K562 (cell line): ENCODE results near the gene ATMIN. TPM values are rescaled to one million over a fixed set of nuclear protein-coding genes. Genes with fewer than 3 reads are reported as not detected.
A peak's percentile ranks its signal among the peaks of the same experiment; 100 is the strongest.

Experiments used
- ATAC-seq: fragments of 200-7000 bp; cut with Tn5 transposase; 3 replicates; pipeline ENCODE4 v1.9.1; 2020; ENCODE audit warnings: moderate library complexity
- BruUV-seq: library from RNA; stranded (reverse); fragments of 400-500 nt; replicated peaks from 2 replicates; lab custom pipeline; 2021; lab: Mats Ljungman, UMichigan
- CTCF ChIA-PET: fragments of 300-600 bp; formaldehyde crosslinking; extraction: SDS; loops from one replicate; lab custom pipeline; 2021; ENCODE audit warnings: low intra/inter-chr PET ratio; lab: Yijun Ruan, JAX
- POLR2A ChIA-PET: fragments of 300-600, 350-650 bp; sonication (Branson Sonifier 250); formaldehyde crosslinking; extraction: SDS; loops from one replicate; lab custom pipeline; 2021; ENCODE audit warnings: antibody characterized with exemption, inconsistent platforms; lab: Yijun Ruan, JAX
- DNase-seq, 4 experiments: peaks; one replicate each; pipeline versions ENCODE4 v3.0.0 to v3.0.0-alpha.2; 2011 to 2018; ENCODE audit warnings: low spot score in 3 of 4, mixed read lengths in 3 of 4; ENCODE audit errors: extremely low read depth in 1 of 4
- FAIRE-seq: peaks from 2 replicates; lab custom pipeline; 2011; peaks lifted over from hg19 to GRCh38; lab: Jason Lieb, UNC
- H2AFZ ChIP-seq: 2 replicates; pipeline ENCODE4 v1.6.0; 2011; ENCODE audit warnings: low read depth, low read length, control low read depth, inconsistent platforms
- H3K27ac ChIP-seq: fragments of 200-600 bp; 3 replicates; pipeline ENCODE4 v1.8.0; 2011; ENCODE audit warnings: low read depth, mild to moderate bottlenecking, control low read depth, inconsistent platforms, low read length, moderate library complexity, mixed read lengths; ENCODE audit errors: extremely low read depth
- H3K27me3 ChIP-seq, 2 experiments: fragments of 300-600 bp in 1 of 2; 2 replicates in 1 of 2; 3 replicates in 1 of 2; pipeline versions ENCODE4 v1.6.0 to v1.8.0; 2011; ENCODE audit warnings: inconsistent platforms in 2 of 2, low read length in 2 of 2, mild to moderate bottlenecking in 1 of 2, mixed read lengths in 1 of 2, moderate library complexity in 1 of 2; ENCODE audit not compliant: control insufficient read depth in 2 of 2, insufficient read depth in 2 of 2
- H3K36me3 ChIP-seq: fragments of 300-600 bp; 3 replicates; pipeline ENCODE4 v1.8.0; 2011; ENCODE audit warnings: mild to moderate bottlenecking, low read length, inconsistent platforms; ENCODE audit not compliant: control insufficient read depth, insufficient read depth
- H3K4me1 ChIP-seq, 2 experiments: fragments of 200-600 bp in 1 of 2; replicated peaks in 1 of 2; 2 replicates in 1 of 2; 3 replicates in 1 of 2; pipeline versions ENCODE4 v1.5.1 to v1.8.0; 2011; ENCODE audit warnings: inconsistent platforms in 2 of 2, low read length in 2 of 2, mild to moderate bottlenecking in 1 of 2, mixed read lengths in 1 of 2, moderate library complexity in 1 of 2; ENCODE audit not compliant: control insufficient read depth in 2 of 2, insufficient read depth in 2 of 2
- H3K4me2 ChIP-seq: 2 replicates; pipeline ENCODE4 v1.6.1; 2011; ENCODE audit warnings: low read length, control low read depth, inconsistent platforms, mixed read lengths; ENCODE audit not compliant: insufficient read depth
- H3K4me3 ChIP-seq: fragments of 200-600 bp; sonication (generic), shearing (Covaris generic); 2 replicates; pipeline ENCODE4 v1.5.1; 2016; ENCODE audit warnings: control low read depth, inconsistent platforms
- H3K79me2 ChIP-seq: fragments of 200-600 bp; 3 replicates; pipeline ENCODE4 v1.8.0; 2011; ENCODE audit warnings: low read length, inconsistent platforms; ENCODE audit not compliant: control insufficient read depth, insufficient read depth
- H3K9ac ChIP-seq, 2 experiments: 2 replicates each; pipeline versions ENCODE4 v1.6.0 to v1.6.1; 2011; ENCODE audit warnings: low read depth in 2 of 2, low read length in 2 of 2, control low read depth in 1 of 2, inconsistent platforms in 1 of 2, mild to moderate bottlenecking in 1 of 2, mixed read lengths in 1 of 2; ENCODE audit not compliant: insufficient read depth in 1 of 2
- H3K9me1 ChIP-seq: one replicate; pipeline ENCODE4 v1.6.0; 2011; ENCODE audit warnings: inconsistent platforms, mild to moderate bottlenecking, low read length, moderate library complexity; ENCODE audit not compliant: control insufficient read depth, insufficient read depth
- H3K9me3 ChIP-seq: replicated peaks from 2 replicates; pipeline ENCODE4 v1.5.1; 2011; ENCODE audit warnings: low read depth, low read length, inconsistent platforms; ENCODE audit not compliant: control insufficient read depth, insufficient read depth
- H4K20me1 ChIP-seq: replicated peaks from 2 replicates; pipeline ENCODE4 v1.6.1; 2011; ENCODE audit warnings: low read length, inconsistent platforms, mixed read lengths; ENCODE audit not compliant: control insufficient read depth, insufficient read depth
- C11orf30 ChIP-seq: fragments of 450-650 bp; IDR thresholded peaks from 2 replicates; pipeline ENCODE4 v1.6.1; 2016; ENCODE audit warnings: low read depth, mild to moderate bottlenecking
- HMG20B ChIP-seq: fragments of 250-450 bp; sonication (Bioruptor Pico); IDR thresholded peaks from 2 replicates; pipeline ENCODE4 v1.5.0; 2021; ENCODE audit warnings: mild to moderate bottlenecking
- KAT2B ChIP-seq: IDR thresholded peaks from one replicate; pipeline ENCODE4 v1.6.1; 2012; ENCODE audit warnings: low read depth, mild to moderate bottlenecking, control low read depth, inconsistent platforms, low read length, moderate library complexity
- MAFF ChIP-seq: IDR thresholded peaks from 2 replicates; pipeline ENCODE4 v1.6.1; 2012; ENCODE audit warnings: low read length, improper control_type of control experiment
- MAFG ChIP-seq: fragments of 450-650 bp; conservative IDR thresholded peaks from 2 replicates; pipeline ENCODE4 v1.6.1; 2016; ENCODE audit warnings: missing genetic modification characterization, missing compliant biosample characterization
- MAFK ChIP-seq: IDR thresholded peaks from 2 replicates; pipeline ENCODE4 v1.6.1; 2011; ENCODE audit warnings: low read length, improper control_type of control experiment
- RBFOX2 ChIP-seq: fragments of 200-400 bp; formaldehyde crosslinking; IDR thresholded peaks from 2 replicates; pipeline ENCODE4 v1.6.1; 2017; ENCODE audit warnings: low read depth, mild to moderate bottlenecking, low read length, moderate library complexity
- SMARCA4 ChIP-seq: fragments of 450-650 bp; IDR thresholded peaks from 2 replicates; pipeline ENCODE4 v1.6.1; 2016
- TCF3 ChIP-seq: sonication (generic); formaldehyde crosslinking; IDR thresholded peaks from 2 replicates; pipeline ENCODE4 v1.4.0; 2020; ENCODE audit warnings: mild to moderate bottlenecking, missing genetic modification reagents
- THRAP3 ChIP-seq: fragments of 450-650 bp; IDR thresholded peaks from 2 replicates; pipeline ENCODE4 v1.6.1; 2016; ENCODE audit warnings: mild to moderate bottlenecking, inconsistent platforms, borderline replicate concordance
- ZBTB11 ChIP-seq, 3 experiments: fragments of 200-800 bp in 1 of 3; fragments of 250-450 bp in 1 of 3; fragments of 450-650 bp in 1 of 3; sonication (Bioruptor Pico) in 1 of 3; sonication (Bioruptor generic) in 1 of 3; formaldehyde crosslinking in 1 of 3; IDR thresholded peaks; 2 replicates each; pipeline versions ENCODE4 v1.6.1 to v1.8.0; 2016 to 2022; ENCODE audit warnings: mild to moderate bottlenecking in 2 of 3, missing genetic modification characterization in 2 of 3, missing compliant biosample characterization in 1 of 3, moderate library complexity in 1 of 3
- ZBTB33 ChIP-seq: sonication (generic); formaldehyde crosslinking; IDR thresholded peaks from 2 replicates; pipeline ENCODE4 v1.8.1; 2023; ENCODE audit warnings: mild to moderate bottlenecking, missing genetic modification reagents
- ZNF316 ChIP-seq: fragments of 450-650 bp; IDR thresholded peaks from 2 replicates; pipeline ENCODE4 v1.6.1; 2016
- WGBS: fragments of 100-300 bp; shearing (Covaris generic); methylation state at CpG from one replicate; pipeline ENCODE4 v1.1.6; 2016; ENCODE audit warnings: low coverage, mixed read lengths; ENCODE audit not compliant: insufficient coverage; ENCODE audit errors: missing lambda C conversion rate; 5-methylcytosine and 5-hydroxymethylcytosine counted together
- in situ Hi-C: fragments of 300-500 bp; cut with MboI; formaldehyde crosslinking; loops from 4 replicates; pipeline ENCODE4 v1.15.0; 2018; ENCODE audit warnings: inconsistent platforms, mixed read lengths
- intact Hi-C: fragments of 100-400 bp; cut with micrococcal nuclease; formaldehyde crosslinking; loops from 2 replicates; pipeline ENCODE4 v1.14.2; 2022
- polyA plus RNA-seq, 8 experiments: library from polyadenylated mRNA; depleted of rRNA in 4 of 8; stranded (reverse) in 5 of 8; unstranded in 3 of 8; fragments of >200 nt; fragmentation: Nextera tagmentation in 2 of 8; fragmentation: Illumina TruSeq in 1 of 8; extraction: Ambion mirVana in 2 of 8; extraction: Trizol in 1 of 8; gene quantifications; 2 replicates each; pipeline versions ENCODE4 v1.2.1 to v1.2.3, GENCODE V29; 2011 to 2014; ENCODE audit warnings: inconsistent platforms in 1 of 8, missing spikeins in 1 of 8
- total RNA-seq, 7 experiments: library from RNA; depleted of rRNA in 6 of 7; stranded (reverse); fragments of >200 nt in 6 of 7; fragmentation: Illumina TruSeq in 2 of 7; extraction: Trizol in 2 of 7; gene quantifications; 2 replicates each; pipeline versions ENCODE4 v1.2.1 to v1.2.3, GENCODE V29; 2011 to 2021; ENCODE audit warnings: low replicate concordance in 1 of 7

The ATMIN gene
- total and polyA plus RNA-seq, 9 of the 15 experiments (the other 6 are each of a cell fraction or from before 2014, with no cell fraction given), result 6.7 to 40.9 (median 23.4) TPM

GRCh38 chr16:81094771-81095251 is 59.2 kb downstream of the ATMIN start:
- Histone ChIP-seq H4K20me1 (no peaks in the 10 kb centered on the region), H3K27ac (peak overlapping the region; percentile 8; the same call in 2 of the 3 replicates), H3K9ac (peak overlapping the region; percentile 81 to 88), H3K4me3 (peak overlapping the region; percentile 93), H3K79me2 (peaks cover 63% of the 10 kb centered on the region), H3K4me2 (peak overlapping the region; percentile 73), H2AFZ (0 out of 2 replicates have a peak overlapping the region, but pooled peaks have one; percentile 29), H3K27me3 (no peaks in the 10 kb centered on the region), H3K9me3 (no peaks in the 10 kb centered on the region), H3K9me1 (no peaks in the 10 kb centered on the region), H3K4me1 (peaks cover 21 to 26% of the 10 kb centered on the region in 2 experiments), H3K36me3 (peaks cover 38% of the 10 kb centered on the region)
- ChIA-PET POLR2A (interaction anchor here (0.6 to 1.0 kb wide), 2 partner anchors 15 to 70 kb away, joined by 3 read pairs; no protein-coding TSS in a partner anchor), CTCF (interaction anchor here (0.7 kb wide), 1 partner anchor 22 kb away, joined by 3 read pairs; no protein-coding TSS in a partner anchor)
- DNase-seq (no peak), FAIRE-seq (no peak), ATAC-seq (no peak)
- WGBS, result 20% methylated on average over 21 of the region's 21 CpGs
- TF ChIP-seq C11orf30 (peak; percentile 86), TCF3 (CRISPR knock-in tag) (no peak), SMARCA4 (0 out of 2 replicates have a peak, but pooled peaks have one; percentile 16), ZNF316 (peak; percentile 95), MAFF (peak; percentile 69), MAFG (tag) (peak; percentile 90), RBFOX2 (0 out of 2 replicates have a peak, but pooled peaks have one; percentile 19), ZBTB11 (CRISPR knock-in tag; IDR thresholded peaks at IDR 0.05) (0 out of 6 replicates have a peak, but pooled peaks of 1 of the 3 experiments have one; percentile 8), THRAP3 (0 out of 2 replicates have a peak, but pooled peaks have one; percentile 34), ZBTB33 (CRISPR knock-in tag) (0 out of 2 replicates have a peak, but pooled peaks have one; percentile 23), KAT2B (no peak), MAFK (peak; percentile 67), HMG20B (CRISPR knock-in tag) (no peak)
- intact Hi-C loops, result loop anchor here (5.0 kb wide), 1 partner anchor 58 kb away; the partner anchor contains the start of gene ATMIN
- BruUV-seq, result no TSS peak
- in situ Hi-C loops, result no loop called here
